ENCODE data around the gene UNC13B. TPM values are rescaled to one million over a fixed set of nuclear protein-coding genes. Genes with fewer than 3 reads are reported as not detected.

The UNC13B gene
- total RNA-seq, 1 donor from 2014 or later = 30.5 TPM

DNA sequence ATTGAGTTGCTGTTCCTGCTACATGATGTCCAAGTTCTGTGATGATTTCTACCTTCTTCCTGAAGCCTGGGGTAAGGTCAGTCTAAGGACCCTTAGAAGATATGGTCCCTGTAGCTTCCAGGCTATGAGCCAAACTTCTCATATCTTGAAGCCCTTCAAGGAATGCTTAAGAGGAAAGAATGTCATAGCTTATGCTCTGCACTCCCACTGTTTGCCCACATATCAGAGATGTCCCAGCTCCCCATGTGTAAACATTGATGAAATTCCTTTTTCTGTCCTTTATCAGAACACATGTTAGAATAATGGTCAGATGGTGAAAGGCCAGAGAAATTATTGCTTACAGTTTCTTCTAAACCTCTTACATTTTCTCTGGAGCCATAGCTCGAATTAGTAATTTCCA lies 286.7 kb downstream of the UNC13B start:
- no peak overlapping the region for H3K27ac Mint-ChIP-seq (ENCODE audit: unreplicated experiment)
- Histone ChIP-seq H2AFZ (ENCODE audit: low read depth, low read length) (no peak overlapping the region), H3K4me3 (ENCODE audit: insufficient read depth, low read depth, low read length) (no peak overlapping the region), H3K79me2 (ENCODE audit: insufficient read depth, low read length) (no peaks in the 10 kb centered on the region), H3K27ac (ENCODE audit: low read depth, low read length) (no peak overlapping the region), H3K36me3 (ENCODE audit: insufficient read depth, low read length) (no peaks in the 10 kb centered on the region), H3K27me3 (ENCODE audit: insufficient read depth, low read length) (peaks cover 11% of the 10 kb centered on the region), H4K20me1 (ENCODE audit: insufficient read depth, low read length) (no peaks in the 10 kb centered on the region), H3K9me3 (ENCODE audit: insufficient read depth, low read depth, low read length) (peaks cover 6% of the 10 kb centered on the region), H3K9ac (ENCODE audit: low read length) (no peak overlapping the region), H3K4me2 (ENCODE audit: low read length) (no peak overlapping the region), H3K4me1 (ENCODE audit: insufficient read depth, low read length) (no peaks in the 10 kb centered on the region)
- FAIRE-seq (no peak), DNase-seq (ENCODE audit: low read depth) (peak; percentile 5)
- no peak overlapping the region for H3K4me3 Mint-ChIP-seq (ENCODE audit: unreplicated experiment)
- peaks cover 6% of the 10 kb centered on the region for H3K9me3 Mint-ChIP-seq (ENCODE audit: unreplicated experiment)
- TF ChIP-seq, protein P1, sequence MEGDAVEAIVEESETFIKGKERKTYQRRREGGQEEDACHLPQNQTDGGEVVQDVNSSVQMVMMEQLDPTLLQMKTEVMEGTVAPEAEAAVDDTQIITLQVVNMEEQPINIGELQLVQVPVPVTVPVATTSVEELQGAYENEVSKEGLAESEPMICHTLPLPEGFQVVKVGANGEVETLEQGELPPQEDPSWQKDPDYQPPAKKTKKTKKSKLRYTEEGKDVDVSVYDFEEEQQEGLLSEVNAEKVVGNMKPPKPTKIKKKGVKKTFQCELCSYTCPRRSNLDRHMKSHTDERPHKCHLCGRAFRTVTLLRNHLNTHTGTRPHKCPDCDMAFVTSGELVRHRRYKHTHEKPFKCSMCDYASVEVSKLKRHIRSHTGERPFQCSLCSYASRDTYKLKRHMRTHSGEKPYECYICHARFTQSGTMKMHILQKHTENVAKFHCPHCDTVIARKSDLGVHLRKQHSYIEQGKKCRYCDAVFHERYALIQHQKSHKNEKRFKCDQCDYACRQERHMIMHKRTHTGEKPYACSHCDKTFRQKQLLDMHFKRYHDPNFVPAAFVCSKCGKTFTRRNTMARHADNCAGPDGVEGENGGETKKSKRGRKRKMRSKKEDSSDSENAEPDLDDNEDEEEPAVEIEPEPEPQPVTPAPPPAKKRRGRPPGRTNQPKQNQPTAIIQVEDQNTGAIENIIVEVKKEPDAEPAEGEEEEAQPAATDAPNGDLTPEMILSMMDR (IDR thresholded peaks at IDR 0.05; ENCODE audit: insufficient read depth, low read depth, low read length) = no peak
- no peak for TF ChIP-seq EZH2 (IDR thresholded peaks at IDR 0.05; ENCODE audit: insufficient read depth, low read length)
- peaks cover 27% of the 10 kb centered on the region for H3K27me3 Mint-ChIP-seq (ENCODE audit: low read depth, unreplicated experiment)
- H3K36me3 Mint-ChIP-seq (ENCODE audit: low read depth, unreplicated experiment) = no peaks in the 10 kb centered on the region
- no peaks in the 10 kb centered on the region for H3K4me1 Mint-ChIP-seq (ENCODE audit: low read depth, unreplicated experiment)

DNA sequence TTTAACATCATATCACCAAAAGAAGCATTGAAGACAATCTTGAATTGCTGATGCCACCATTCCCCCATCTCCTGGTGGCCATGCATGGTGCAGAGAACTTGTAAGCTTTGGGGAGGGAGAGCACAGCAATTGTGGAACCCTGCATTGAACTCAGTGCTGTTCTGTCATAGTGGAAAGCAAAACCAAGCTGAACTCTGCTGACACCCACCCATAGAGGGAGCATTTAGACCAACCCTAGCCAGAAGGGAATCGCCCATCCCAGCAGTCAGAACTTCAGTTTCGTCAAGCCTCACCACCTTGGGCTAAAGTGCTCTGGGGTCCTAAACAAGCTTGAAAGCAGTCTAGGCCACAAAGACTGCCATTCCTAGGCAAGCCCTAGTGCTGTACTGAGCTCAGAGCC lies 290.7 kb downstream of the UNC13B start:
- Mint-ChIP-seq H3K36me3 (ENCODE audit: low read depth, unreplicated experiment) (no peaks in the 10 kb centered on the region), H3K27ac (ENCODE audit: unreplicated experiment) (no peak overlapping the region), H3K27me3 (ENCODE audit: low read depth, unreplicated experiment) (peaks cover 36% of the 10 kb centered on the region), H3K4me1 (ENCODE audit: low read depth, unreplicated experiment) (no peaks in the 10 kb centered on the region), H3K9me3 (ENCODE audit: unreplicated experiment) (peaks cover 19% of the 10 kb centered on the region), H3K4me3 (ENCODE audit: unreplicated experiment) (no peak overlapping the region)
- Histone ChIP-seq H3K27me3 (ENCODE audit: insufficient read depth, low read length) (peaks cover 6% of the 10 kb centered on the region), H2AFZ (ENCODE audit: low read depth, low read length) (no peak overlapping the region), H3K9me3 (ENCODE audit: insufficient read depth, low read depth, low read length) (peaks cover 6% of the 10 kb centered on the region), H3K4me2 (ENCODE audit: low read length) (no peak overlapping the region), H4K20me1 (ENCODE audit: insufficient read depth, low read length) (no peaks in the 10 kb centered on the region), H3K9ac (ENCODE audit: low read length) (no peak overlapping the region), H3K36me3 (ENCODE audit: insufficient read depth, low read length) (no peaks in the 10 kb centered on the region), H3K4me1 (ENCODE audit: insufficient read depth, low read length) (no peaks in the 10 kb centered on the region), H3K4me3 (ENCODE audit: insufficient read depth, low read depth, low read length) (no peak overlapping the region), H3K79me2 (ENCODE audit: insufficient read depth, low read length) (no peaks in the 10 kb centered on the region), H3K27ac (ENCODE audit: low read depth, low read length) (no peak overlapping the region)
- no peak for TF ChIP-seq EZH2 (IDR thresholded peaks at IDR 0.05; ENCODE audit: insufficient read depth, low read length)
- TF ChIP-seq, protein P1 (IDR thresholded peaks at IDR 0.05; ENCODE audit: insufficient read depth, low read depth, low read length) = no peak
- FAIRE-seq = no peak
- DNase-seq (ENCODE audit: low read depth) = no peak

DNA sequence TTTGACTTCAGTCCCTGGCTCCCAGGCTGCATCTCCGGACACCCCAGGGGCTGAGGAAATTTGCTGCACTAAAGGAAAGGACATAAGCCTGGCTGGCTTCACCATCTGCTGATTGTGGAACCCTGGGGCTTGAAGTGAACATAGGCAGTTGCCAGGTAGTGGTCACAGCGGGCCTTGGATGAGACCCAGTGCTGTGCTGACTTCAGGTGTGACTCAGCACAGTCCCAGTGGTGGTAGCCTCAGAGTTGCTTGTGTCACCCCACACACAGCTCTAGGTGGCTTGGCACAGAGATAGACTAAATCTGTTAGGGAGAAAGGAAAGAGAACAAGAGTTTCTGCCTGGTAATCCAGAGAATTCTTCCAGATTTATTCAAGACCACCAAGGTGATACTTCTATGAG lies 292.0 kb downstream of the UNC13B start:
- DNase-seq (ENCODE audit: low read depth) (no peak), FAIRE-seq (no peak)
- Mint-ChIP-seq H3K27me3 (ENCODE audit: low read depth, unreplicated experiment) (peaks cover 35% of the 10 kb centered on the region), H3K4me1 (ENCODE audit: low read depth, unreplicated experiment) (no peaks in the 10 kb centered on the region), H3K9me3 (ENCODE audit: unreplicated experiment) (peaks cover 21% of the 10 kb centered on the region), H3K36me3 (ENCODE audit: low read depth, unreplicated experiment) (no peaks in the 10 kb centered on the region), H3K27ac (ENCODE audit: unreplicated experiment) (no peak overlapping the region), H3K4me3 (ENCODE audit: unreplicated experiment) (no peak overlapping the region)
- H3K9me3 ChIP-seq (ENCODE audit: insufficient read depth, low read depth, low read length) = peaks cover 6% of the 10 kb centered on the region
- no peak overlapping the region for H3K27ac ChIP-seq (ENCODE audit: low read depth, low read length)
- H3K4me3 ChIP-seq (ENCODE audit: insufficient read depth, low read depth, low read length) = no peak overlapping the region
- peaks cover 6% of the 10 kb centered on the region for H3K27me3 ChIP-seq (ENCODE audit: insufficient read depth, low read length)
- no peak overlapping the region for H2AFZ ChIP-seq (ENCODE audit: low read depth, low read length)
- no peaks in the 10 kb centered on the region for H3K4me1 ChIP-seq (ENCODE audit: insufficient read depth, low read length)
- no peak overlapping the region for H3K4me2 ChIP-seq (ENCODE audit: low read length)
- no peaks in the 10 kb centered on the region for H4K20me1 ChIP-seq (ENCODE audit: insufficient read depth, low read length)
- H3K36me3 ChIP-seq (ENCODE audit: insufficient read depth, low read length) = no peaks in the 10 kb centered on the region
- TF ChIP-seq EZH2 (IDR thresholded peaks at IDR 0.05; ENCODE audit: insufficient read depth, low read length) = no peak
- TF ChIP-seq, protein P1 (IDR thresholded peaks at IDR 0.05; ENCODE audit: insufficient read depth, low read depth, low read length) = no peak
- no peaks in the 10 kb centered on the region for H3K79me2 ChIP-seq (ENCODE audit: insufficient read depth, low read length)
- H3K9ac ChIP-seq (ENCODE audit: low read length) = no peak overlapping the region

Other genes with a start within 250 kb of the UNC13B start
- 0.07 and 0.16 TPM in 2 replicates for gene PHF24, start 203.7 kb upstream of the UNC13B start, total RNA-seq
- 27.3 and 27.8 TPM in 2 replicates for gene DNAJB5, start 172.3 kb upstream of the UNC13B start, total RNA-seq
- gene VCP, start 89.4 kb upstream of the UNC13B start, total RNA-seq = 366 and 390 TPM in 2 replicates
- gene FANCG, start 82.1 kb upstream of the UNC13B start, total RNA-seq = 11.0 and 14.1 TPM in 2 replicates
- 19.7 and 20.8 TPM in 2 replicates for gene PIGO, start 65.4 kb upstream of the UNC13B start, total RNA-seq
- gene STOML2, start 58.9 kb upstream of the UNC13B start, total RNA-seq = 83.1 and 85.1 TPM in 2 replicates
- gene ATOSB, start 46.1 kb upstream of the UNC13B start, total RNA-seq = 68.9 and 76.9 TPM in 2 replicates

Measured in astrocyte (in vitro differentiated cells and primary cell).